Cortex of kidney (tissue), 1 donor: ENCODE results near the gene RTTN.

Experiments
- DNase-seq: peaks from one replicate; lab custom pipeline; 2025; lab: John Stamatoyannopoulos, UW

Gene RTTN

GRCh38 chr18:70082430-70082829 lies 123.1 kb downstream of the RTTN start:
- no peak for DNase-seq

GRCh38 chr18:70078106-70078505 lies 127.4 kb downstream of the RTTN start:
- no peak for DNase-seq

DNA sequence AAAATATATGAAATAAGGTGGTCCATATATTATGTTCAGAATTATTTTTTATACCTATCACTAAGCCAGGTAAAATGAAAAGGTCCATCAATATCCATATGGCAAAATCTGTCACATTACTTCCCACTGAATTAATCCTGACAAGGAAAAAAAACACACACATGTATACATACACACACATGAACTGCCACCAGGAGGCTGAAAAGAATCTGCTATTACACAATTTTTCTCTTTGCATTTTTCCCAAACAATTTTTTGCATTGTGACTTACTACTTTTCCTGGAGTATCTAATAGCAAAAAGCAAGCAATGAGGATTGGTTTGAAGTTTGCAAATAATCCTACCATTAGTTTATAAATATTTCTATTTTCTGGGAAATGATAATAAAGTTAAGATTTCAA lies 129.6 kb downstream of the RTTN start:
- DNase-seq, result no peak

- no peak for DNase-seq
Measured at GRCh38 chr18:70074116-70074515, 131.4 kb downstream of the RTTN start.

DNA sequence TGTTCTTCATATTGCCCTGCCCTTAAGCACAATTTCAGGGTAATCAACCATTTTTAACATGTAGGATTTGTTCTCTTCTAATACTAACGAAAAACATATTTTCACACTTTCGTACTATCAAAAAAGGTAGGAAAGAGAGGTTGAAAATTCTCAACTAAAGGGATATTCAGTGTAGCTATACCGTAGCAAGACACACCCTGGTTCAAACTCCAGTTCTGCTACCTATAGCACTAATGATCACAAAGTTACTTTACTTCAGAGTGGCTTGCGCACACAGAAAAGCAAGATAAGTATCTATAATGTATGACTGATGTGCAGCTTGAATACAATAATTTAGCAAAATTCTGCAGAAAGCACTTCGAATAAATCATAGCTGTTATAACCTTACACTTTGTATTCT lies 132.1 kb downstream of the RTTN start:
- no peak for DNase-seq

DNA sequence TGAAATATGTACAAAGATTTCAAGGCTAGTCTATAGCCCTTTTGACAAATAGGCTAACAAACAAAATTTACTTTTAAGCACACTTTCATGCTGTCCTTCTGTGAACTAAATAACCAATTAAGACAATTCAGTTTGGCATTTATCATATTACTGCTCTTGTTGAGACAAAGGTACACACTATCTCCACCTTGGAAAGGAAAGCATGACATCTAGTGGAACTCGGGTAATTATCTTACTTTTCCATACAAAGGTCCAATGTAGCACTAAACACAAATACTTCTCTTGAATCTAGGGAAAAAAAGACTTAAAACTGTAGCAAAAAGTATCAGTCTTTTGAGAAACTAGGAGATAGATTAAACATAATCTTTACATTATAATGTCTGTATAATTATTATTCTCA lies 132.8 kb downstream of the RTTN start:
- DNase-seq, result no peak

GRCh38 chr18:70069965-70070364 lies 135.5 kb downstream of the RTTN start:
- DNase-seq, result no peak

GRCh38 chr18:70069382-70069781 lies 136.1 kb downstream of the RTTN start:
- no peak for DNase-seq

- no peak for DNase-seq
Measured at GRCh38 chr18:70068981-70069380, 136.5 kb downstream of the RTTN start.

DNA sequence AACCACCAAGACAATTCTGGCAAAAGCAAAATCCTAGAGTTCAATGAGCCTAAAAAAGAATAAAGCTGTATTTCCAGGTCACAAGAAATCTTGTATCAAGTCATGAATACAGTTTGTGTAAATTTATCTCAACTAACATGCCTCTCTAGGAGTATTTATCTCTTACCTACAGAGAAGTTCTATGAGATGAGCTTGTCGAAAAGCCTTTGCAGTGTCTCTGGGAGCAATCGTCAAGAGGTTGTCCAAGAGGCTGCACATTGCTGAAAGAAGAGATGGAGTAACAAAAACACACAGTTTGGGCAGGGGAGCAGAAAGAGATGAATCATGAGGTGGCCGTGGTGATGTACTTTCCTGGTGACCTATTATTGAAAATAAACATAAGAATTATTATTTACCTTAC lies 145.8 kb downstream of the RTTN start:
- DNase-seq, result no peak

- no peak for DNase-seq
Measured at GRCh38 chr18:70058916-70059315, 146.6 kb downstream of the RTTN start.

GRCh38 chr18:70047931-70048603 lies 157.4 kb downstream of the RTTN start:
- no peak for DNase-seq

- no peak for DNase-seq
Measured at GRCh38 chr18:70046796-70047195, 158.7 kb downstream of the RTTN start.

- no peak for DNase-seq
Measured at GRCh38 chr18:70046207-70046606, 159.3 kb downstream of the RTTN start.

GRCh38 chr18:70044632-70045031 lies 160.9 kb downstream of the RTTN start:
- no peak for DNase-seq

- DNase-seq, result no peak
Measured at GRCh38 chr18:70041459-70042050, 163.9 kb downstream of the RTTN start.

- no peak for DNase-seq
Measured at GRCh38 chr18:70039186-70039585, 166.3 kb downstream of the RTTN start.

- DNase-seq, result no peak
Measured at GRCh38 chr18:70037431-70038061, 167.9 kb downstream of the RTTN start.

DNA sequence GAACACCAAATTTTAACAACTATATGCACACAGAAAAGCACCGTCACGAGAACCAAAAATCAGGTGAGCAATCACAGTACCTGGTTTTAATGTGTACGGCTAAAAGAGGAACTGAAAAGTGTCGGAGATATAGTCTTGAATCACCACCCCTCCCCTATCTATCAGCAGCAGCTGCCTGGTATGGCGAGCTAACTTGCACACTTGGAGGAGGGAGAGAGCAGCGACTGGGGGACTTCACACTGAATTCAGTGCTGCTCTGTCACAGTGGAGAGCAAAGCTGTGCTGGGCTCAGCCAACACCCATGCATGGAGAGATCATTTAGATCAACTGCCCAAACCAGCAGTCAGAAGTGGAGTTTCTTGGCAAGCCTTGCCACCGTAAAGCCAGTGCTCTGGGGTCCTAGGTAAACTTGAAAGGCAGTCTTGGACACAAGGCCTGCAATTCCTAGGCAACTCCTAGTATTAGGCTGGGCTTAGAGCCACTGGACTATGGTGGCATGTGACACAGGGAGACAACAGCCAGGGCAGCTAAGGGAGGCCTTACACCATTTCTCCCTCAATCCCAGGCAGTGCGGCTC lies 168.6 kb downstream of the RTTN start:
- no peak for DNase-seq

DNA sequence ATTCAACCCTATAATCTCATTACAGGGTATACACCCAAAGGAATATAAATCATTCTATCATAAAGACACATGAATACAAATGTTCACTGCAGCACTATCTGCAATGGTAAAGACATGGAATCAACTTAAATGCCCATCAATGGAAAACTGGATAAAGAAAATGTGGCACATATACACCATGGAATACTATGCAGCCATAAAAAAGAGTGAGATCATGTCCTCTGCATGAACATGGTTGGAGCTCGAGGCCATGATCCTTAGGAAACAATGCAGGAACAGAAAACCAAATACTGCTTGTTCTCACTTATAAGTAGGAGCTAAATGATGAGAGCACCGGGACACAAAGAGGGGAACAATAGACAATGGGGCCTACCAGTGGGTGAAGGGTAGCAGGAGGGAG lies 169.3 kb downstream of the RTTN start:
- DNase-seq, result no peak

DNA sequence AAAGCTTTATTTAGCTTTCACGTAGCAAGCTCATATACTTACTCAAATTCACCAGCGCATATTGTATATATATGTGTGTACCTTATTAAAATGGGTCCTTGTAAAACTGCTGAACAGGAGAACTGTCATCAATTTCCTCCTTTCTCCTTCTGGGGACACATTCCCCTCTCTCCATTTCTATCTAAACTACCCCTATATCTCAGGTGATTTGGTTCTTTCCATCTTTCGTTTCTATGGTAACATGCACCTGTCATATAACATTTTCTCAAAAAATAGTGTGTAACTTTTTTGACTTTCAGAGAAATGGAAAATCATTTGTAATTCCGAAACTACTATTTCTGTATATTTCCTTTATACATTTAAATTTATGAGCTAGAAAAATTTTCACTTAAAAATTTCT lies 174.3 kb downstream of the RTTN start:
- no peak for DNase-seq

- no peak for DNase-seq
Measured at GRCh38 chr18:70030728-70031127, 174.8 kb downstream of the RTTN start.

GRCh38 chr18:70029163-70029562 lies 176.3 kb downstream of the RTTN start:
- no peak for DNase-seq
